ENCODE data around the gene MEF2A.

Gene MEF2A

GRCh38 chr15:99566157-99566897, 543 bp downstream of the MEF2A start (continued):
- TF ChIP-seq ZBTB11 (tag by site-specific recombination; conservative IDR thresholded peaks at IDR 0.05; ENCODE audit: low read depth) (peak; percentile 38; the same call in 1 of the 2 replicates), ZXDB (tag by site-specific recombination; IDR thresholded peaks at IDR 0.05) (peak; percentile 90), SCRT1 (tag by site-specific recombination; IDR thresholded peaks at IDR 0.05; ENCODE audit: borderline replicate concordance) (no peak), KLF1 (tag by site-specific recombination; IDR thresholded peaks at IDR 0.05) (no peak), ZBTB26 (tag by site-specific recombination; optimal IDR thresholded peaks at IDR 0.05) (peak; percentile 40), PRDM10 (tag by site-specific recombination; IDR thresholded peaks at IDR 0.05) (peak; percentile 87), GLIS2 (tag by site-specific recombination; IDR thresholded peaks at IDR 0.05) (peak; percentile 84), ZSCAN23 (tag by site-specific recombination; IDR thresholded peaks at IDR 0.05) (no peak), ZNF335 (tag by site-specific recombination; conservative IDR thresholded peaks at IDR 0.05) (peak; percentile 32), ZNF626 (tag by site-specific recombination; IDR thresholded peaks at IDR 0.05) (no peak), ZSCAN16 (tag by site-specific recombination; IDR thresholded peaks at IDR 0.05) (no peak), ZBTB8A (tag by site-specific recombination; IDR thresholded peaks at IDR 0.05) (peak; percentile 25; the same call in 1 of the 2 replicates), ZIC2 (tag by site-specific recombination; IDR thresholded peaks at IDR 0.05) (no peak), PATZ1 (tag by site-specific recombination; IDR thresholded peaks at IDR 0.05) (no peak; the same call in none of the 2 replicates), ZFP37 (tag by site-specific recombination; IDR thresholded peaks at IDR 0.05) (peak; percentile 69; the same call in 1 of the 2 replicates), KLF7 (tag by site-specific recombination; IDR thresholded peaks at IDR 0.05; ENCODE audit: borderline replicate concordance) (no peak)

All from HEK293 (cell line).